Ovary (tissue), 9 donors: Measurements from ENCODE around the gene THRB. TPM values are rescaled to one million over a fixed set of nuclear protein-coding genes. Genes with fewer than 3 reads are reported as not detected.

Source experiments
- DNase-seq, 5 donors: peaks; one replicate each; pipeline ENCODE4 v3.0.0-alpha.2; 2019 to 2020
- H3K27ac ChIP-seq, 2 donors: fragments of 200-600 bp; one replicate each; pipeline versions ENCODE4 v1.5.1 to v1.8.0; 2019 to 2022
- H3K27me3 ChIP-seq: fragments of 200-600 bp; one replicate; pipeline ENCODE4 v1.8.0; 2022
- H3K36me3 ChIP-seq: fragments of 200-600 bp; sonication (generic); one replicate; pipeline ENCODE4 v1.5.1; 2019
- H3K4me1 ChIP-seq: one replicate; pipeline ENCODE4 v1.8.1; 2013; ENCODE audit warnings: mild to moderate bottlenecking, moderate library complexity; ENCODE audit not compliant: insufficient read depth
- H3K4me3 ChIP-seq: fragments of 200-600 bp; sonication (generic); one replicate; pipeline ENCODE4 v1.5.1; 2017
- H3K9me3 ChIP-seq, 2 donors: fragments of 200-600 bp in 1 of 2; sonication (generic) in 1 of 2; one replicate each; pipeline versions ENCODE4 v1.5.1 to v1.8.1; 2013 to 2019; ENCODE audit warnings: mild to moderate bottlenecking in 1 of 2, moderate library complexity in 1 of 2
- CTCF ChIP-seq, 3 donors: fragments of 450-650 bp in 2 of 3; fragments of 200-600 bp in 1 of 3; IDR thresholded peaks; one replicate each; pipeline versions ENCODE4 v1.5.1 to v1.8.0; 2016 to 2022; ENCODE audit warnings: antibody characterized with exemption in 3 of 3, mild to moderate bottlenecking in 1 of 3
- EP300 ChIP-seq: sonication (generic); formaldehyde crosslinking; IDR thresholded peaks from one replicate; pipeline ENCODE4 v1.6.1; 2017; ENCODE audit warnings: antibody characterized with exemption
- POLR2A ChIP-seq: fragments of 450-650 bp; IDR thresholded peaks from one replicate; pipeline ENCODE4 v1.6.1; 2017; ENCODE audit warnings: antibody characterized with exemption, mild to moderate bottlenecking, moderate library complexity
- WGBS, 3 donors: extraction: QIAGEN DNeasy Blood & Tissue Kit in 1 of 3; methylation state at CpG; one replicate each; pipeline versions ENCODE4 v1.1.5 to v1.1.7; 2013 to 2017; 5-methylcytosine and 5-hydroxymethylcytosine counted together
- intact Hi-C, 4 donors: fragments of 100-400 bp; cut with DNase I; formaldehyde crosslinking; loops; one replicate each; pipeline versions ENCODE4 v1.11.0 to v1.15.1; 2022 to 2023
- polyA plus RNA-seq, 2 donors: library from polyadenylated mRNA; stranded (reverse); fragments of 200-250 nt in 1 of 2; fragments of 350-450 nt in 1 of 2; fragmentation: Illumina TruSeq in 1 of 2; extraction: RNeasy Lipid Tissue Mini Kit (QIAGEN cat#74804) in 1 of 2; gene quantifications; one replicate each; pipeline ENCODE4 v1.2.3, GENCODE V29; 2013 to 2014
- total RNA-seq, 7 donors: library from RNA; depleted of rRNA in 2 of 7; stranded (reverse); fragments of >200 nt in 2 of 7; fragmentation: NEBNext Ultra II Directional in 3 of 7; extraction: Animal tissue kit (Norgen Biotek cat#: 25700) in 3 of 7; gene quantifications; one replicate each; pipeline versions ENCODE4 v1.1.0 to v1.2.4, GENCODE V29; 2016 to 2023
- donor health status: DM: no; HTN: no; CAD: no; lungs with moderate emphysema.
- donor health status: DM: no; HTN: no; CAD: no.
- donor health status: Bipolar disorder and iron deficiency.
- donor health status: DM: yes; HTN: yes; CAD: no.
- donor health status: DM: no; HTN: no; CAD: no.
- donor health status: DM: yes; HTN: yes; CAD: no.

Gene THRB
- total and polyA plus RNA-seq, 9 donors: 0.91 to 6.5 (median 3.2) TPM

DNA sequence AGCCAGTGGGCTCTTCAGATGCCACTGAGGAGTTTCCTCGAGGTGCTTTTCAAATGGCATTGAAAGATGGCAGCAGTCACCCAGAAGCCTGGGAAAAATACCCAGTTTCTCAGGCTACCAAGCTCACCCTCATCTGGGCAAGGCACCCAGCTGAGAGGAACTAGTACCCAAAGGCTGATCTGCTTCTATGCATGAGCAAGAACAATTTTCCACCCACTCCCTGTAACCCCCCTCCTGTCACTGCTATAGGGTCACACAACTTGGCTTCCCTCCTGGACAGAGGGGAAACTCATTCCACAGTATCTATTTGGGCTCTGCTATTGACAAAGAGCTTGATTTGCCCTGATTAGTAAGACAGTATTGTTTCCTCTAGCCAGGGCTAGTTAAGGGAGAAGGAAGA, 31.9 kb downstream of the THRB start:
- 63 to 74% (median 71%) methylated on average over 1 of the region's 1 CpG for WGBS, 3 donors
- Histone ChIP-seq H3K27me3 (no peaks in the 10 kb centered on the region), H3K9me3 (no peaks in the 10 kb centered on the region), H3K4me3 (no peak overlapping the region), H3K36me3 (no peaks in the 10 kb centered on the region), H3K27ac (no peak overlapping the region), H3K4me1 (no peaks in the 10 kb centered on the region)
- no peak for DNase-seq
- intact Hi-C loops: no loop called here
- no peak for TF ChIP-seq EP300

DNA sequence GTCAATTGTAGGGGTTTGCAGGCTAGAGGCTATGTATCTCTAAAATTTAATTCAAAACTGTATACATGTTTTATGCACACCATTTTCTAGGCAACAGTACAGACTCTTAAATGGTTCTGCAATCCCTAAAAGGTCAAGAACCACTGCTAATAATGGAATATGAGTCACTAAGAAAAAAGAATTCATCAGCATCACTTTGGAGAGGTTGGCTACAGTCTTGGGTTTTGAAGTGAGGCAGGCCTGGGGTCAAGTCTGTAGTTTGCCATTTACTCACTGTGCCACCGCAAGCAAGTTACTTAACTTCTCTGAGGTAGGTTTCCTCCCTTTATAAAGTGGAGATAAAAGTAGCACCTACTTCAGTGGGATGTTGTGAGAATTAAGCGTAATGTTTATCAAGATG, 33.7 kb downstream of the THRB start:
- TF ChIP-seq POLR2A (no peak), CTCF (IDR thresholded peaks at IDR 0.05) (no peak), EP300 (no peak)
- no peak overlapping the region for H3K27ac ChIP-seq
- no peaks in the 10 kb centered on the region for H3K9me3 ChIP-seq
- intact Hi-C loops: no loop called here
- no peaks in the 10 kb centered on the region for H3K27me3 ChIP-seq
- no peak overlapping the region for H3K4me3 ChIP-seq
- no peak for DNase-seq
- H3K4me1 ChIP-seq: no peaks in the 10 kb centered on the region
- no peaks in the 10 kb centered on the region for H3K36me3 ChIP-seq
- 90 to 98% (median 95%) methylated on average over 2 of the region's 2 CpGs for WGBS, 3 donors

- no peak for DNase-seq
- no peaks in the 10 kb centered on the region for H3K9me3 ChIP-seq
- no peak overlapping the region for H3K4me3 ChIP-seq
- intact Hi-C loops: no loop called here
- H3K36me3 ChIP-seq: no peaks in the 10 kb centered on the region
- 60 to 91% (median 88%) methylated on average over 2 of the region's 2 CpGs for WGBS, 3 donors
- no peaks in the 10 kb centered on the region for H3K27me3 ChIP-seq
- no peak for TF ChIP-seq CTCF (IDR thresholded peaks at IDR 0.05)
- TF ChIP-seq EP300: no peak
- TF ChIP-seq POLR2A: no peak
- no peak overlapping the region for H3K27ac ChIP-seq
- no peaks in the 10 kb centered on the region for H3K4me1 ChIP-seq
Observed at GRCh38 chr3:24457719-24458118, 36.9 kb downstream of the THRB start.

GRCh38 chr3:24454856-24455255, 39.8 kb downstream of the THRB start:
- H3K27ac ChIP-seq: no peak overlapping the region
- intact Hi-C loops: no loop called here
- H3K36me3 ChIP-seq: no peaks in the 10 kb centered on the region
- H3K4me1 ChIP-seq: no peaks in the 10 kb centered on the region
- DNase-seq: no peak
- no peaks in the 10 kb centered on the region for H3K27me3 ChIP-seq
- H3K9me3 ChIP-seq: no peaks in the 10 kb centered on the region
- H3K4me3 ChIP-seq: no peak overlapping the region
- TF ChIP-seq CTCF (IDR thresholded peaks at IDR 0.05) (no peak), POLR2A (no peak), EP300 (no peak)
- 72 to 92% (median 90%) methylated on average over 3 of the region's 3 CpGs for WGBS, 3 donors

GRCh38 chr3:24454393-24454792, 40.3 kb downstream of the THRB start:
- Histone ChIP-seq H3K27ac (no peak overlapping the region), H3K4me1 (no peaks in the 10 kb centered on the region), H3K9me3 (no peaks in the 10 kb centered on the region), H3K4me3 (no peak overlapping the region), H3K36me3 (no peaks in the 10 kb centered on the region), H3K27me3 (no peaks in the 10 kb centered on the region)
- TF ChIP-seq CTCF (IDR thresholded peaks at IDR 0.05) (no peak), POLR2A (no peak), EP300 (no peak)
- intact Hi-C loops: no loop called here
- DNase-seq: no peak
